ENCODE measurements around the gene KIAA0319L. TPM values are rescaled to one million over a fixed set of nuclear protein-coding genes. Genes with fewer than 3 reads are reported as not detected.

The KIAA0319L gene
- total RNA-seq, 1 donor from 2014 or later, result 58.3 TPM

- Histone ChIP-seq H3K4me3 (no peak overlapping the region), H4K20me1 (ENCODE audit: low read depth) (no peaks in the 10 kb centered on the region), H3F3A (ENCODE audit: low read depth) (no peaks in the 10 kb centered on the region), H3K79me2 (ENCODE audit: low read depth) (no peaks in the 10 kb centered on the region), H3K9me3 (ENCODE audit: low read depth) (no peaks in the 10 kb centered on the region), H3K36me3 (peaks cover 3% of the 10 kb centered on the region), H3K27me3 (no peaks in the 10 kb centered on the region), H3K4me2 (no peak overlapping the region), H2AFZ (replicated peaks) (no peak overlapping the region), H3K4me1 (no peaks in the 10 kb centered on the region), H3K27ac (no peak overlapping the region), H3K9ac (no peak overlapping the region)
- Mint-ChIP-seq H3K27me3 (ENCODE audit: insufficient read depth, low read depth) (peaks cover 2% of the 10 kb centered on the region), H3K9me3 (no peaks in the 10 kb centered on the region), H3K27ac (no peak overlapping the region), H3K4me3 (no peak overlapping the region), H3K36me3 (peaks cover 26% of the 10 kb centered on the region), H3K4me1 (no peaks in the 10 kb centered on the region)
- no peak for TF ChIP-seq CTCF (IDR thresholded peaks at IDR 0.05)
- no peak for TF ChIP-seq EZH2phosphoT487 (IDR thresholded peaks at IDR 0.05)
- TF ChIP-seq EZH2 (IDR thresholded peaks at IDR 0.05), result no peak
- no peak for DNase-seq (ENCODE audit: low spot score)
Measured at GRCh38 chr1:35441926-35442579, 115.2 kb downstream of the KIAA0319L start.

DNA sequence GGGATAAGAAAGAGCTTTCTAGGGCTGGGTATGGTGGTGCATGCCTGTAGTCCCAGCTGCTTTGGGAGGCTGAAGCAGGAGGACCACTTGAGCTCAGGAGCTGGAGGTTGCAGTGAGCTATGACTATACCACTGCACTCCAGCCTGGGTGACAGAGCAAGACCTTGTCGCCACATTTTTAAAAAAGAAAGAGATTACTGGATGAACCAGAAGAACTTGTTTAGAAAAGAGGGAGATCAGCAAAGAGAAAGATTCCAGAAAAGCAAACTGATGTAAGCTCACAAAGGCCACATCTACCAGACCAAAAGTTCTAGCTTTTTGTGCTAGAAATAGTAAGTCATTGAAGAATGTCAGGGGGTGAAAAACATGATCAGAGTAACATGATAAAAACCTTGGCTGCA is 117.6 kb downstream of the KIAA0319L start:
- Mint-ChIP-seq H3K4me1 (no peaks in the 10 kb centered on the region), H3K4me3 (no peak overlapping the region)
- H3K36me3 ChIP-seq, result peaks cover 3% of the 10 kb centered on the region

GRCh38 chr1:35437200-35437599 is 120.0 kb downstream of the KIAA0319L start:
- H3K4me1 ChIP-seq, result no peaks in the 10 kb centered on the region
- no peaks in the 10 kb centered on the region for H3F3A ChIP-seq (ENCODE audit: low read depth)
- peaks cover 47% of the 10 kb centered on the region for H3K36me3 Mint-ChIP-seq
- H3K4me1 Mint-ChIP-seq, result no peaks in the 10 kb centered on the region
- H4K20me1 ChIP-seq (ENCODE audit: low read depth), result no peaks in the 10 kb centered on the region
- H3K4me3 Mint-ChIP-seq, result no peak overlapping the region
- DNase-seq (ENCODE audit: low spot score), result no peak
- no peaks in the 10 kb centered on the region for H3K9me3 Mint-ChIP-seq
- no peaks in the 10 kb centered on the region for H3K27me3 ChIP-seq
- H3K9ac ChIP-seq, result no peak overlapping the region
- no peak overlapping the region for H3K27ac Mint-ChIP-seq
- no peak overlapping the region for H3K4me3 ChIP-seq
- H3K4me2 ChIP-seq, result no peak overlapping the region
- H3K27me3 Mint-ChIP-seq (ENCODE audit: insufficient read depth, low read depth), result peaks cover 5% of the 10 kb centered on the region
- H3K9me3 ChIP-seq (ENCODE audit: low read depth), result no peaks in the 10 kb centered on the region
- no peaks in the 10 kb centered on the region for H3K79me2 ChIP-seq (ENCODE audit: low read depth)
- TF ChIP-seq EZH2 (IDR thresholded peaks at IDR 0.05) (no peak), EZH2phosphoT487 (IDR thresholded peaks at IDR 0.05) (no peak), CTCF (IDR thresholded peaks at IDR 0.05) (no peak)
- H3K27ac ChIP-seq, result no peak overlapping the region
- H3K36me3 ChIP-seq, result peaks cover 3% of the 10 kb centered on the region
- no peak overlapping the region for H2AFZ ChIP-seq (replicated peaks)

More for the DNA sequence above, 117.6 kb downstream of the KIAA0319L start:
- peaks cover 37% of the 10 kb centered on the region for H3K36me3 Mint-ChIP-seq
- DNase-seq (ENCODE audit: low spot score), result no peak
- no peak overlapping the region for H3K4me3 ChIP-seq
- H3K4me2 ChIP-seq, result no peak overlapping the region
- H3K9ac ChIP-seq, result no peak overlapping the region
- no peaks in the 10 kb centered on the region for H3K27me3 ChIP-seq
- no peaks in the 10 kb centered on the region for H4K20me1 ChIP-seq (ENCODE audit: low read depth)
- peaks cover 2% of the 10 kb centered on the region for H3K27me3 Mint-ChIP-seq (ENCODE audit: insufficient read depth, low read depth)
- no peaks in the 10 kb centered on the region for H3F3A ChIP-seq (ENCODE audit: low read depth)
- H3K27ac ChIP-seq, result no peak overlapping the region
- H3K4me1 ChIP-seq, result no peaks in the 10 kb centered on the region
- H3K9me3 Mint-ChIP-seq, result no peaks in the 10 kb centered on the region
- TF ChIP-seq CTCF (IDR thresholded peaks at IDR 0.05), result no peak
- TF ChIP-seq EZH2 (IDR thresholded peaks at IDR 0.05), result no peak
- no peak for TF ChIP-seq EZH2phosphoT487 (IDR thresholded peaks at IDR 0.05)
- no peak overlapping the region for H2AFZ ChIP-seq (replicated peaks)
- no peak overlapping the region for H3K27ac Mint-ChIP-seq
- no peaks in the 10 kb centered on the region for H3K9me3 ChIP-seq (ENCODE audit: low read depth)
- H3K79me2 ChIP-seq (ENCODE audit: low read depth), result no peaks in the 10 kb centered on the region

Data from neural progenitor cell (in vitro differentiated cells).